Activated naive CD8-positive, alpha-beta T cell treated with anti-CD3 and anti-CD28 coated beads for 36 hours (primary cell): ENCODE results near the gene PTPRH. TPM values are rescaled to one million over a fixed set of nuclear protein-coding genes. Genes with fewer than 3 reads are reported as not detected.
A peak's percentile ranks its signal among the peaks of the same experiment; 100 is the strongest.
"Not testable (repeated sequence)": the region's sequence is repeated elsewhere in the genome, so short reads cannot be mapped to it uniquely, and the experiment has no call there.

ENCODE experiments used
- DNase-seq: peaks from one replicate; pipeline ENCODE4 v3.0.0; 2021
- H3K27ac Mint-ChIP-seq: one replicate; pipeline ENCODE4 v1.8.0; 2022; ENCODE audit warnings: mild to moderate bottlenecking, moderate library complexity, mixed read lengths
- H3K27me3 Mint-ChIP-seq: one replicate; pipeline ENCODE4 v1.8.0; 2022; ENCODE audit warnings: mild to moderate bottlenecking, mixed read lengths
- H3K36me3 Mint-ChIP-seq: one replicate; pipeline ENCODE4 v1.8.0; 2021; ENCODE audit warnings: mild to moderate bottlenecking, mixed read lengths
- H3K4me1 Mint-ChIP-seq: one replicate; pipeline ENCODE4 v1.8.0; 2021; ENCODE audit warnings: mixed read lengths
- H3K4me3 Mint-ChIP-seq: one replicate; pipeline ENCODE4 v1.8.0; 2022; ENCODE audit warnings: mild to moderate bottlenecking, moderate library complexity, mixed read lengths
- H3K9me3 Mint-ChIP-seq: one replicate; pipeline ENCODE4 v1.8.0; 2022; ENCODE audit warnings: mixed read lengths
- total RNA-seq, 2 experiments: library from RNA; stranded (reverse); gene quantifications; one replicate each; pipeline ENCODE4 v1.2.3, GENCODE V29; 2021

The PTPRH gene
- total RNA-seq, 2 experiments from 2014 or later, result not detected

- peaks cover 96% of the 10 kb centered on the region for H3K27me3 Mint-ChIP-seq
- H3K4me3 Mint-ChIP-seq, result no peak overlapping the region
Measured at GRCh38 chr19:55171440-55171839, 37.9 kb downstream of the PTPRH start.

GRCh38 chr19:55169136-55169535, 40.2 kb downstream of the PTPRH start:
- no peak overlapping the region for H3K27ac Mint-ChIP-seq
- DNase-seq, result no peak
- no peak overlapping the region for H3K4me3 Mint-ChIP-seq
- H3K4me1 Mint-ChIP-seq, result peaks cover 14% of the 10 kb centered on the region
- H3K27me3 Mint-ChIP-seq, result peaks cover 89% of the 10 kb centered on the region
- H3K9me3 Mint-ChIP-seq, result peaks cover 2% of the 10 kb centered on the region
- H3K36me3 Mint-ChIP-seq, result no peaks in the 10 kb centered on the region

More at GRCh38 chr19:55171440-55171839, 37.9 kb downstream of the PTPRH start:
- Mint-ChIP-seq H3K27ac (no peak overlapping the region), H3K9me3 (peaks cover 4% of the 10 kb centered on the region), H3K36me3 (no peaks in the 10 kb centered on the region), H3K4me1 (peaks cover 10% of the 10 kb centered on the region)
- no peak for DNase-seq

GRCh38 chr19:55166530-55167268, 42.6 kb downstream of the PTPRH start, which contains the start of gene DNAAF3:
Gene DNAAF3, minus strand, starts transcription at chr19:55166613. Its CDS starts 200 bp downstream, at chr19:55166413.
- no peaks in the 10 kb centered on the region for H3K36me3 Mint-ChIP-seq
- H3K9me3 Mint-ChIP-seq, result peaks cover 2% of the 10 kb centered on the region
- H3K27ac Mint-ChIP-seq, result no peak within 1 kb of the TSS
- peaks cover 83% of the 10 kb centered on the region for H3K27me3 Mint-ChIP-seq
- peak within 1 kb of the TSS; percentile 79 for H3K4me3 Mint-ChIP-seq
- DNase-seq, result peak; percentile 78
- H3K4me1 Mint-ChIP-seq, result peaks cover 12% of the 10 kb centered on the region

GRCh38 chr19:55165952-55166529, 43.3 kb downstream of the PTPRH start:
- peak; percentile 66 for DNase-seq
- Mint-ChIP-seq H3K4me1 (peaks cover 12% of the 10 kb centered on the region), H3K9me3 (peaks cover 2% of the 10 kb centered on the region), H3K27ac (no peak overlapping the region), H3K27me3 (peaks cover 80% of the 10 kb centered on the region), H3K36me3 (no peaks in the 10 kb centered on the region), H3K4me3 (peak overlapping the region; percentile 79)

GRCh38 chr19:55161571-55162322, 47.6 kb downstream of the PTPRH start:
- Mint-ChIP-seq H3K4me1 (peaks cover 9% of the 10 kb centered on the region), H3K36me3 (peaks cover 1% of the 10 kb centered on the region), H3K4me3 (no peak overlapping the region), H3K27me3 (peaks cover 80% of the 10 kb centered on the region), H3K9me3 (peaks cover 2% of the 10 kb centered on the region), H3K27ac (no peak overlapping the region)
- DNase-seq, result no peak

GRCh38 chr19:55160986-55161365, 48.3 kb downstream of the PTPRH start:
- peaks cover 3% of the 10 kb centered on the region for H3K4me1 Mint-ChIP-seq
- H3K36me3 Mint-ChIP-seq, result peaks cover 1% of the 10 kb centered on the region
- no peaks in the 10 kb centered on the region for H3K9me3 Mint-ChIP-seq
- no peak for DNase-seq
- H3K27me3 Mint-ChIP-seq, result peaks cover 79% of the 10 kb centered on the region
- no peak overlapping the region for H3K27ac Mint-ChIP-seq
- H3K4me3 Mint-ChIP-seq, result no peak overlapping the region

- Mint-ChIP-seq H3K27me3 (peaks cover 76% of the 10 kb centered on the region), H3K4me3 (no peak overlapping the region), H3K9me3 (no peaks in the 10 kb centered on the region), H3K27ac (no peak overlapping the region), H3K36me3 (peaks cover 1% of the 10 kb centered on the region), H3K4me1 (peaks cover 1% of the 10 kb centered on the region)
- peak; percentile 93 for DNase-seq
Measured at GRCh38 chr19:55160128-55160985, 48.9 kb downstream of the PTPRH start.

- Mint-ChIP-seq H3K9me3 (no peaks in the 10 kb centered on the region), H3K4me1 (peaks cover 1% of the 10 kb centered on the region), H3K27me3 (peaks cover 71% of the 10 kb centered on the region), H3K36me3 (peaks cover 1% of the 10 kb centered on the region), H3K4me3 (no peak overlapping the region), H3K27ac (no peak overlapping the region)
- no peak for DNase-seq
Measured at GRCh38 chr19:55158848-55159749, 50.2 kb downstream of the PTPRH start.

GRCh38 chr19:55158423-55158822, 50.9 kb downstream of the PTPRH start:
- H3K27me3 Mint-ChIP-seq, result peaks cover 65% of the 10 kb centered on the region
- H3K36me3 Mint-ChIP-seq, result peaks cover 1% of the 10 kb centered on the region
- H3K9me3 Mint-ChIP-seq, result peaks cover 2% of the 10 kb centered on the region
- H3K4me1 Mint-ChIP-seq, result peaks cover 3% of the 10 kb centered on the region
- no peak overlapping the region for H3K4me3 Mint-ChIP-seq
- no peak overlapping the region for H3K27ac Mint-ChIP-seq
- no peak for DNase-seq

GRCh38 chr19:55157064-55157908, 52.0 kb downstream of the PTPRH start, which contains the start of gene TNNI3:
Gene TNNI3, minus strand, starts transcription at chr19:55157732. Its CDS starts 143 bp downstream, at chr19:55157589.
- DNase-seq, result no peak
- Mint-ChIP-seq H3K36me3 (peaks cover 1% of the 10 kb centered on the region), H3K27me3 (peaks cover 59% of the 10 kb centered on the region), H3K4me3 (no peak within 1 kb of the TSS), H3K4me1 (peaks cover 3% of the 10 kb centered on the region), H3K9me3 (peaks cover 5% of the 10 kb centered on the region), H3K27ac (no peak within 1 kb of the TSS)

GRCh38 chr19:55156202-55157063, 52.9 kb downstream of the PTPRH start:
- Mint-ChIP-seq H3K27ac (no peak overlapping the region), H3K27me3 (peaks cover 50% of the 10 kb centered on the region), H3K4me1 (peaks cover 8% of the 10 kb centered on the region), H3K36me3 (peaks cover 6% of the 10 kb centered on the region), H3K9me3 (peaks cover 13% of the 10 kb centered on the region), H3K4me3 (no peak overlapping the region)
- peak; percentile 47 for DNase-seq

- DNase-seq, H3K4me1 Mint-ChIP-seq, H3K27ac Mint-ChIP-seq, H3K36me3 Mint-ChIP-seq, H3K4me3 Mint-ChIP-seq: not testable (repeated sequence)
- Mint-ChIP-seq H3K27me3 (peaks cover 50% of the 10 kb centered on the region), H3K9me3 (peaks cover 16% of the 10 kb centered on the region)
Measured at GRCh38 chr19:55155784-55156183, 53.5 kb downstream of the PTPRH start.
